ENCODE data around the gene MEN1. TPM values are rescaled to one million over a fixed set of nuclear protein-coding genes. Genes with fewer than 3 reads are reported as not detected.

Gene MEN1
- total RNA-seq, 2 experiments from 2014 or later: 16.4 to 17.7 TPM

DNA sequence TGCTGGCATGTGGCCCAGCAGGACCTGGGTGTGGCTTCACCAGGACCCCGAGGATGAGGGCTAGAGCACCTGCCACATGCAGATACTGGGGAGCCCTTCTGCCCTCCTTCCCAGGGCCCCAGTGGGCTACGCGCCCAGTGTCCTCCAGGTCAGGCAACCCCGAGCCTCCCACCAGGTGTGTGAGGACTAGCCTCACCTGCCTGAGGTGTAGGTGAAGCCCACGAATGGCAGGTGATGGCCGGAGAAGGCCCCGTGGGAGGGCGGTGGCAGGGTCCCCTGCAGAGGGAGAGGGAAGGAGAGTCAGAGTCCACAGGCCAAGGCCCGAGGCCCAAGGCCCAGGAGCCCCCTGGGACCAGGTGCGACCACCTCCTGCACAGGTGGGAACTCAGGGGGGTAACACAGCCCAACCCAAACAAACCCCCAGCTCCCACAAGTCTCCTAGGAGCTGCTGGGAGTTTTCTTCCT is 27.6 kb upstream of the MEN1 start:
- intact Hi-C loops (cut with DNase I, micrococcal nuclease): no loop called here
- Mint-ChIP-seq H3K9me3 (no peaks in the 10 kb centered on the region), H3K27ac (no peak overlapping the region), H3K27me3 (no peaks in the 10 kb centered on the region), H3K36me3 (ENCODE audit: low read depth) (peaks cover 5% of the 10 kb centered on the region), H3K4me3 (no peak overlapping the region), H3K4me1 (ENCODE audit: low read depth) (peaks cover under 1% of the 10 kb centered on the region)
- Histone ChIP-seq H3K27ac (ENCODE audit: low read depth in 1 of 2, low read length in 2 of 2) (no peak overlapping the region), H3K4me1 (ENCODE audit: insufficient read depth, low read length) (peaks cover 4% of the 10 kb centered on the region), H3K4me3 (ENCODE audit: low read length) (no peak overlapping the region), H3K27me3 (ENCODE audit: control insufficient read depth in 1 of 2, insufficient read depth in 2 of 2, low read length in 2 of 2) (no peaks in the 10 kb centered on the region), H3K36me3 (ENCODE audit: insufficient read depth, low read length) (peaks cover 17% of the 10 kb centered on the region), H3K9me3 (ENCODE audit: control insufficient read depth in 1 of 2, insufficient read depth in 1 of 2, low read length in 2 of 2) (no peaks in the 10 kb centered on the region)
- TF ChIP-seq CTCF (IDR thresholded peaks at IDR 0.05): no peak
- CTCF ChIA-PET: no interaction called here
- no peak for ATAC-seq (ENCODE audit: poor library complexity)
- no peak for DNase-seq
- POLR2A ChIA-PET: no interaction called here

DNA sequence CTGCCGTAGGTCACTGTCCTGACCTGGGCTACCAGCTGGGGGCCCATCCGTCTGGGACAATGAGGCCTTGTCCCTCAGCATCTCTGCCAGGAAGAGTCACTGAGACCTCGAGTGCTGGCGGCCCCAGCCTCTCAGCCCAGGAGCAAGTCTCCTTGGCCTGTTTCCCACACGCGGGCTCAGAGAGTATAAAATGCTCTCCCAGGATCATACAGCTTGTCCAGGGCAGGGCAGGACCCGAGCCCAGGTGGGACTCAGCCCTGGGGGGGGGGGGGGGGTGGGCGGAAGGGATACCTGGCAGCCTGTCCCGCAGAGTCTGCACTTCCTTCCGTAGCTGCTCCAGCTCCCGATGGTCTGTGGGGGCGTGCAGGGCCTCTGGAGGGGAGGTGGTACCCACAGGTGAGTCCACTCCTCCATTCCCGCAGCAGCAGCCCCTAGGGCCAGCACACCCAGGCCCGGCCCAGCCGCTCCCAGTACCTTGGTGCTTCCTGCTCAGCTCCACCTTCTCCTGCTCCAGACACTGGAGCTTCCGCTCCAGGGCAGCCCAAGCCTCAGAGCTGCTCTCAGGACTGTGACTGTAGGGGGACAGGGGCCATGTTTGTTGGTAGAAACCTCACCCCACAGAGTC is 26.2 kb upstream of the MEN1 start:
- no peaks in the 10 kb centered on the region for H3K4me1 Mint-ChIP-seq (ENCODE audit: low read depth)
- DNase-seq (no peak), ATAC-seq (ENCODE audit: poor library complexity) (no peak)
- H3K27ac ChIP-seq (ENCODE audit: low read depth in 1 of 2, low read length in 2 of 2): no peak overlapping the region
- ChIA-PET POLR2A (interaction anchor here (1.4 kb wide), 1 partner anchor 26 kb away, joined by 3 read pairs; the partner anchor contains the start of gene MEN1), CTCF (no interaction called here)
- H3K27me3 ChIP-seq (ENCODE audit: control insufficient read depth in 1 of 2, insufficient read depth in 2 of 2, low read length in 2 of 2): no peaks in the 10 kb centered on the region
- no peaks in the 10 kb centered on the region for H3K9me3 ChIP-seq (ENCODE audit: control insufficient read depth in 1 of 2, insufficient read depth in 1 of 2, low read length in 2 of 2)
- no peaks in the 10 kb centered on the region for H3K27me3 Mint-ChIP-seq
- intact Hi-C loops (cut with DNase I, micrococcal nuclease): no loop called here
- peaks cover 11% of the 10 kb centered on the region for H3K36me3 Mint-ChIP-seq (ENCODE audit: low read depth)
- peaks cover 3% of the 10 kb centered on the region for H3K4me1 ChIP-seq (ENCODE audit: insufficient read depth, low read length)
- no peaks in the 10 kb centered on the region for H3K9me3 Mint-ChIP-seq
- H3K36me3 ChIP-seq (ENCODE audit: insufficient read depth, low read length): peaks cover 18% of the 10 kb centered on the region
- TF ChIP-seq CTCF (IDR thresholded peaks at IDR 0.05): no peak
- H3K4me3 ChIP-seq (ENCODE audit: low read length): no peak overlapping the region
- H3K27ac Mint-ChIP-seq: no peak overlapping the region
- H3K4me3 Mint-ChIP-seq: no peak overlapping the region

DNA sequence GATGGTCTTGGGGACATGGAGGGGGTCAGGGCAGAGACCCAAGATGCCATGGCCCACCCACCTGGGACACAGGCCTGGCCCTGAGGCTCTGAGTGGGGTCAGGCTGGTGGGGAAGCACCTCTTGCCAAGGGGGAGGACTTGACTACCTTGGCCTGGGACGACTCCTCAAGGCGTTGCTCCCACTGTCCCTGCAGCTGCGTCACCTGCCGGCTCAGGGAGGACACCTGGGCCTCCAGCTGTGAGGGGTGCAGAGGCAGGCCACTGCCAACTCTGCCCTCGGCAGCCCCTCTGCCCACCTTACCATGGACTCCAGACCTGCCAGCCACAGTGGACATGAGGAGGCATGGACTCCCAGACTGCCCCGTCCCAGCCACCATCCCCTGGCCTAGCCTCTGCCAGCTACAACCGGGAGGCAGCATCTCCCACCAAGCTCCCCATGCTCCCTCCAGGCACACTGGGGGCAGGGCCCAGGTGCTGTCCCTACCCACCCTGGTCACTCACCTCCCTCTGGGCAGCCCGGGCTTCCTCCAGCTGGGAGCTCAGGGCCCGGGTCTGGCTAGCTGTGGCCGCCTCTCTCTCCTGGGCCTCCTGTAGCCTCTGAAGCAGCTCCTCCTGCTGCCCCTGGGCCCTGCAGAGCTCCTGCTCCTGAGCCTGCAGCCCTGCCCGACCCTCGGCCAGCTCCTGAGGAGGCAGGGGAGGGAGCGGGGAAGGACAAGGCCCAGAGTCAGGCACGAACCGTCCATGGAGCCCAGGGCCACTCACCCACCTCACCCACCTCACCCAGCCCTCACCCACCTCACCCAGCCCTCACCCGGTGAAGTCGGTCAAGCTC is 25.5 kb upstream of the MEN1 start:
- no peaks in the 10 kb centered on the region for H3K27me3 ChIP-seq (ENCODE audit: control insufficient read depth in 1 of 2, insufficient read depth in 2 of 2, low read length in 2 of 2)
- DNase-seq (no peak), ATAC-seq (ENCODE audit: poor library complexity) (no peak)
- ChIA-PET CTCF (no interaction called here), POLR2A (interaction anchor here (1.4 kb wide), 1 partner anchor 25 kb away, joined by 3 read pairs; the partner anchor contains the start of gene MEN1)
- H3K27ac Mint-ChIP-seq: no peak overlapping the region
- no peak overlapping the region for H3K4me3 Mint-ChIP-seq
- no peaks in the 10 kb centered on the region for H3K9me3 Mint-ChIP-seq
- no peaks in the 10 kb centered on the region for H3K4me1 Mint-ChIP-seq (ENCODE audit: low read depth)
- TF ChIP-seq CTCF (IDR thresholded peaks at IDR 0.05): no peak
- peaks cover 18% of the 10 kb centered on the region for H3K36me3 ChIP-seq (ENCODE audit: insufficient read depth, low read length)
- H3K4me1 ChIP-seq (ENCODE audit: insufficient read depth, low read length): peaks cover 3% of the 10 kb centered on the region
- H3K27ac ChIP-seq (ENCODE audit: low read depth in 1 of 2, low read length in 2 of 2): no peak overlapping the region
- no peaks in the 10 kb centered on the region for H3K9me3 ChIP-seq (ENCODE audit: control insufficient read depth in 1 of 2, insufficient read depth in 1 of 2, low read length in 2 of 2)
- no peaks in the 10 kb centered on the region for H3K27me3 Mint-ChIP-seq
- intact Hi-C loops (cut with DNase I, micrococcal nuclease): no loop called here
- H3K36me3 Mint-ChIP-seq (ENCODE audit: low read depth): peaks cover 11% of the 10 kb centered on the region
- H3K4me3 ChIP-seq (ENCODE audit: low read length): no peak overlapping the region

All from CD4-positive, alpha-beta T cell (primary cell).